AG08396 (cell line): ENCODE data around the gene A4GALT.

Source experiments
- DNase-seq: peaks from one replicate; pipeline ENCODE4 v3.0.0; 2012; ENCODE audit warnings: low spot score, mixed read lengths

A4GALT gene

DNA sequence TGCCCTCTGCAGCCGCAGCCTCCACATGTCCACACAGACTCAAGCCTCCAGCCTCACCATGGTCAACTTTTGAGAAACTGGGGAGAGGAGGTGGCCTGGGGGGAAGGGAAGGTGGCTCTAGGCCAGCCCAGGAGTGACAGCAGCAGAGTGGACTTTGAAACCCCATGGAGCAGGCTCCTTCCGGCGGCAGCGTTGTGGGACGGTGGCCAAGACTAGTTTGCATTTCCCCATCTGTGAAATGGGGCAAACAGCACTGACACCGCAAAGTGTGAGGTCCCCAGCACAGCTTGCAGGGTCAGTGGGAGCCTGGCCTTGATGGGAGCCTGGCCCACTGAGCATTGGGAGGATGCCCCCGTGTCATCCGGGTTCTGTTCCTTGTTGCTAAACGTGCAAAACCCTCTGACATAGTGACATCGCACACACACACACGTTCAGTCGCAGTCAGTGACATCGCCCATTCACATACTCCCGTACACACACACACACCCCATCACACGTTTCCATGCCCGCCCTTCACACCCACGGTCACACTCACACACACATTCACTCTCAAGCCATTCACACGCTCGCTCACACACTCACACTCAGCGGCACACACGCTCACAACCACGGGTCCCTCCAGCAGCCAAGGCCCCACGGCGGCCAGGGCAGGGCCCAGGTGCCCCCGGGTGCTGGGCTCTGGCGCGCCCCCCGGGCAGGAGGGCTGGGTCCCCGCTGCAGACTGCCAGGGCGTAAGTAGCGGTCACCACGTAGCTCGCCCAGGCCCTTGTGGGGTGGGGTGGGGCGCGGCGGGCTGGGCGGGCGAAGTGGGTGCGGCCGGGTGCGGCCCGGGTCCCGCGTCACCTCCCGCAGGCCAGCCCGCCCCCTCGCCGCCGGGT, 72.1 kb downstream of the A4GALT start:
- DNase-seq = peak; percentile 77

DNA sequence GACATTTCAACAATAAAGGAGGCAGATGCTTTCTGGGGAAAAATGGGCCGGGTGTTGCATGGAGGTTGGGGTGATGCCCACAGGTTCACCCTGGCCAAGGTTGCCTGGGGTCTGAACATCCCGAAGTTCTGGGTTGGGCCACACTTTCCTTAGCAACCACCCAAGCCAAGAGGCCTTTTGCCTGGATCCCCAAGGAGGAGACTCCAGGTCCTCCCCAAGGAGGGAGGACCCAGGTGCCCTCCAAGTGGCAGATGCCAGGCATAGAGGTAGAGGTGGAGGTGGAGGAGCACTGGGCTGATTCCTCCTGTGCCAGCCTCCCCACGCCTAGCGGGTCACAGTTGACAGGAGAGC, 72.7 kb downstream of the A4GALT start:
- no peak for DNase-seq

DNA sequence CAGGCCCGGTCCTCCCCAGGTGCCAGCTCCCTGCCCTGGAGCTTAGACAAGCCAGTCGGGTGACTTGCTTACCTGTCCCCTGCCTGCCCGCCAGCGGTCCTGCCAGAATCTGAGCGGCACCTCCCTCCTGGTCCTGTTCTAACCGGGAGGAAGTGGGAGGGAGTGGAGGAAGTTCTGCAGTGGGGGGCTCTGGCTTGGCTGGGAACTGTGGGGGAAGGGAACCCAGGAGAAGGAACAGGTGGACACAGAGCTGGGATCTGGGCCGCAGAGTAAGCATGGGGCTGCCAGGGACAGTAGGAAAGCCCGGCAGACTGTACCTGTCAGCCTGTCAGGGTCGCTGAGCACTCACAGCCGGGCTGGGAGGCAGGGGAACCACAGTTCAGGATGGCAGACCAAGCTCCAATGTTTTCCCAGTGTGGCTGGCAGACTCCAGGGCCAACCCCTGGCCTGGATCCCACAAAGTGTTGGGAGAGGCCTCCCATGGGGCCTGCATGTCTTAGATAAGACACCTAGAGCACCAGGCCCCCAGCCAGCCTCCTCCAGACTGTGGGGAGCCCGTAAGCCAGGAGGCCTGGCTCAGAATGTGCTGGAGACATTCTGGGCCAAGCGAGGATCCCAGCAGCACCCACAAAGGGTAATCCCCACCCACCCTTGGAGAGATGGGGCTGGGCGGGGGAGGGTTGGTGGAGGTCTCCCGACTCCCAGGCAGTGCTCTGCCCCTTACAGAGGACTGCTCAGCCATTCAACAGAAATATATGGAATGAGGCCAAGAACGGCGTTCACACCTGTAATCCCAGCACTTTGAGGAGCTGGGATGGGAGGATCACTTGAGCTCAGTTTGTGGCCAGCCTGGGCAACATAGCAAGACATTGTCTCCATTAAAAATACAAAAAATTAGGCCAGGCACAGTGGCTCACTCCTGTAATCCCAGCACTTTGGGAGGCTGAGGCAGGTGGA, 73.8 kb downstream of the A4GALT start:
- no peak for DNase-seq

DNA sequence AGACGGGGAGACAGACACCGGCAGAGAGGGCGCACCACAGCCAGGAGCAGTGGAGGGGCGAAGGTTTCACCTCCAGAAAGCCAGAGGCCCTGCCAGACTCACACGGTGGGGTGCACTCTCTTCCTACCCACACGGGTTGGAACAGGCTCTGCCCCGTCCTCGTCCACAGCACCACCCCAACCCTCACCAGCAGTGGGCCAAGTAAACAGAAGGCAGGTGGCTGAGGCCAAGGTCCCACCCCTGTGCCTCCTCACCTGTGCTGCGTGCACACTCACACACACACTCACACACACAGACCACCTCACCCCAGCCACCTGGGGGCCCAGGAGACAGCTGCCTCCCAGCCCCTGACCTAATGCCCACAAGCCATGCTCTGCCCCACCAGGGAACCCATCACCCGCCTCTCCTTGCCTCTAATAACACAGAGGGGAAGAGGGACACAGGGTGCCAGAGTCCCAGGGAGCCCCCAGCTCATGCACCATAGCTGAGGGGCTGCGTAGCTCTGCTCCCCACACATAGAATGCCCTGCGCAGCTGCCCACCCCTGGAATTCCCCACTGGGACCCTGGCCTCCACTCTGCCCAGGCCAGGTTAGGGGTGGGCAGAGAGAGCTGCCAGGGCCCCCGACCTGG, 74.6 kb downstream of the A4GALT start:
- DNase-seq = no peak

DNA sequence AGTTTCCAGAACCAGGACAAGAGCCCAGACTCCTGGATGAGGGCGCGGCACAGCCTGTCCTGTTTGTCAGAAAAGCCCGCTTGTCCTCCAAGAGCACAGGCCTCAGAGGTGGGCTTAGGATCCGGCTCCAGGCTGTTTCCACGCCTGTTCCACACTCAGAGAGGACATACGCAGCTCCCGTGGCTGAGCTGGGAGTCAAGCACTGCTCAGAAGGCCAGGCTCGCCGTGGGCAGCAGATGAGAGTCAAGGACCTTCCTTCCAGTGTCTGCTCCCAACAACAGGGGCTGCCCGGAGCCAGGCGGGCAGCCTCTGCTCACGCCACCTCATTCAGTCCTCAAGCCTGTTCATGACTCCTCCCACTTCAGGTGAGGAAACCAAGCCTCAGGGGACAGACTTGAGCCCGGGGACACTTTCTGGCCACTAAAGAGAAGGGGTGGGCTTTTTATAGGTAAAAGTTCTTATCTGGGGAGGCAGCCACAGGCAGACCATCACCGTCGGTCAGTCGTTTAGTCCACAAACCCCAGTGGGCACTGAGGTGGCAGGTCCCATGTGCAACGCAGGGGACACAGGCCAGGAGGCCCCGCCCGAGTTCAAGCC, 75.2 kb downstream of the A4GALT start:
- DNase-seq = peak; percentile 49

DNA sequence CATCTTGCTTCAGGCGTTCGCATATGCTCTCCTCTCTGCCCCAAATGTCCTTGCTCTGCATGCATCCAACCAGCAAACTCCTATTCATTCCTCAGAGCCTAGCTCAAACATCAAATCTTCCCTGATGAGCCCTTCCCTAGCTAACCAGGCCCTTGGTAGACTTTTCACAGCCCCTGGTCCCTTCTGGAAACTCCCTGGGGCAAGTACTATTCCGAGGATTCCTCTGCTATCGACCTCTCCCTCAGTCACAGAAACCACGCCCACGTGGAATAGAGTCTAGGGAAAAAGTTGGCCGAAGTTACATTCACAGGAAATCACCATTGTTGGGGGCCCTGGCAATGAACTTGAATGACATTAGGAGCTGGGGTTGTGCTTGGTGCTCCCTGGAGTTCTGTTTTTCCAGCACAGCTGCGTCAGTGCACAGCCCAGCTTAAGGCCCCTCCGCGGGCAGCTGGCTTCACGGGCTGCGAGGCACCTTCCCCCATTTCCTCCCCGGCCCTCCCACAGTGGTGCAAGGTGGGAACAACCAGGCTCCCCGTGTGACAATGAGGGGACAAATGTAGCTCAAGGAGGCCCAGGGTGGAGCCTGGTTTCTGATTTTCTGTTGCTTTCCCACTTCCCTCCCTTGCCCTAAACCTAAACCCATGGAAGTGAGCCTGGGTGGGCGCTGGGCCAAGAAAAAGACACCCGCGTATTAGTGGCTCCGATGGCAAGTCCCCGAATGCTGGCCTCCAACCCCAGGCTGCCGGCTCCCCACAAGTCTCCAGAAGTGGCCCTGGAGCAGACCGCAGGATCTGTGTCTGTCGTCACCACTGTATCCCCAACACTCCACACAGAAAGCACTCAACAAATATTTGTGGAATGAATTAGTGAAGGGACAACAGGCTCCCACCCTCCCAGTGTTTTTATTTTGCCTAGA, 76.0 kb downstream of the A4GALT start:
- DNase-seq = peak; percentile 45

DNA sequence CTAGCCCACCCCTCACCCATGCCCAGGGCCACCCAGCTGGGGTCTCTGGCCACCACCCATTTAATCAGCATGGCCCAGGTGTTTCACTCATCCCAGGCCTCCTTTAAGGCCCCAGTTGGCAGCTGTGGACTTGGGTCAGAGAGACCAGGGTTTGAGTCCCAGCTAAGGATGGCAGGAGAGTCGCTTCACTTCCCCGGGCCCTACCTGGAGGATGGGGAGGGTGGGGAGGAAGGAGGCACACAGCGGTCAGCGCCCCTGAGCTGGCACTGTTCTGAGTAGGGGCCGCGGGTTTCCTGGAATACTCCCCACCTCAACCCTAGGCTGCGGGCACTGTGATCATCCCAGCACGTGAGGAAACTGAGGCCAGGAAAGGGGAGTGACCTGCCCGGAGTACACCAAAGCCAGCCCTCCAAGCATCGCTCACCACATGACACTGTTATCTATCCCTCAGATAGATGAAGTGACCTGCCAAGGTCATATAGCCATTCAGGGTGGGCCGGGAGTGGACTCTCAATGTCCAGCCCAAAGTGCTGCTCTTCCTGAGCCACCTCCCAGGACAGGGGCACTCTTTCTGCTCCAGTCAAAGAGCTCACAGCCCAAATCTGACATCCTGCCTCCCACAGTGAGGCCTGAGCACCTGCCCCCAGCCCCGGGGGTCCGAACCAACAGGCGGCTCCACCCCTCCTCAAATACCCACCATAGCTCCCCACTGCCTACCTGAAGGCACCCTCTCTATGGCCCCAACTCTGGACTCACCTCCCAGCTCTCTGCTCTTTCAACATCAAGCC, 76.8 kb downstream of the A4GALT start:
- DNase-seq = no peak

DNA sequence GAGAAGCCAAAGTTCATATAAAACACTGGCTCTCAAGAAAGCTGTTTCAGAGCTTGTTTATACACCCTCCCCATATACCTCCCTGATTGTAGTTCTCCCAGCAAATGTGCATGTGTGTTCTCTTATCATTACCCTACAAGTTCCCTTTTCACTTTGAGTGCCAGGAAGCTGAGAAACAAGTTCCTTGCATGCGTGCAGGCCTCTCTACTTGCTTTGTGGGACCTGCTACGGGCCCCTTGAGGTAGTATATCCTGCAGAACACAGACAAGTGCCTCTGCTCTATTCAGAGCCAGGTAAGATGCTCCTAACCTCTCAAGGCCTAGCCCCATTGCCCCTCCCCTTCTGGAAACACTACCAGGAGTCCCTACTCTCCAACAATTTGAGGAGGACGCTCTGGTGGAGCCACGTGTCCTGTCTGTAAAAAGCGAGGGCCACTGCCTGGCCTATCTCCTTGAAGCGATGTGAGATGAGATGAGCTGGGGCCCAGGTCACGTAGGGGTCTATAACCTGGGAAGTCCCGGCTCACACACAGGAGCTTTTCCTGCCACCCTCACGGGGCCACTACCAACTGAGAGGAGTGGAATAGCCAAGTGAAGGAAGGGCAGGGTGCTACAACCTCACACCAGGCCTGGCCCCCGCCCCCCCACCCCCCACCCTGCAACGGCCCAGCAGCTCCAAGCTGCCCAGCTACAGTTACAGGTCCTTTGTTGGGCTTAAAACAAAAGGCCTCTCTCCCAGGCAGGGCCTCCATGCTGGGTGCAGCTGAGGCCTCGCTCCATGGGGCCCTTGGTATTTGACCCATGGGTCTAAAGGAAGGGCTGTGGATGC, 77.7 kb downstream of the A4GALT start:
- no peak for DNase-seq
